WTC11 (cell line): ENCODE measurements around the gene TET1. TPM values are rescaled to one million over a fixed set of nuclear protein-coding genes. Genes with fewer than 3 reads are reported as not detected.
A peak's percentile ranks its signal among the peaks of the same experiment; 100 is the strongest.

Source experiments
- ATAC-seq: fragments of 200-7000 bp; cut with Tn5 transposase; 2 replicates; pipeline ENCODE4 v1.10.0; 2021; ENCODE audit warnings: mild to moderate bottlenecking, moderate library complexity
- CTCF ChIA-PET: fragments of 300-600 bp; sonication (Branson Sonifier 250); formaldehyde crosslinking; loops from one replicate; lab custom pipeline; 2021; ENCODE audit warnings: antibody characterized with exemption; lab: Charles Lee
- POLR2A ChIA-PET: fragments of 350-600 bp; sonication (Branson Sonifier 250); formaldehyde crosslinking; loops from one replicate; lab custom pipeline; 2021; ENCODE audit warnings: antibody characterized with exemption; lab: Charles Lee
- DNase-seq: peaks from one replicate; pipeline ENCODE4 v3.0.0; 2021; ENCODE audit warnings: low spot score
- H3K27ac Mint-ChIP-seq: 2 replicates; pipeline ENCODE4 v1.8.0; 2021; ENCODE audit warnings: mixed read lengths
- H3K27me3 Mint-ChIP-seq: 2 replicates; pipeline ENCODE4 v1.8.0; 2021; ENCODE audit warnings: low read depth, mild to moderate bottlenecking, moderate library complexity, mixed read lengths
- H3K36me3 Mint-ChIP-seq: 2 replicates; pipeline ENCODE4 v1.8.0; 2021; ENCODE audit warnings: mixed read lengths
- H3K4me1 Mint-ChIP-seq: 2 replicates; pipeline ENCODE4 v1.8.0; 2022; ENCODE audit warnings: mixed read lengths
- H3K4me3 Mint-ChIP-seq: 2 replicates; pipeline ENCODE4 v1.8.0; 2021; ENCODE audit warnings: mild to moderate bottlenecking, moderate library complexity, mixed read lengths
- H3K9me3 Mint-ChIP-seq: 2 replicates; pipeline ENCODE4 v1.8.0; 2021; ENCODE audit warnings: mixed read lengths
- ATF1 ChIP-seq: sonication (generic); formaldehyde crosslinking; IDR thresholded peaks from 2 replicates; pipeline ENCODE4 v1.8.1; 2023; ENCODE audit warnings: mild to moderate bottlenecking, moderate library complexity, missing genetic modification reagents
- CREM ChIP-seq: sonication (generic); formaldehyde crosslinking; IDR thresholded peaks from 2 replicates; pipeline ENCODE4 v1.8.1; 2022; ENCODE audit warnings: mild to moderate bottlenecking, missing genetic modification reagents, moderate library complexity
- ELF4 ChIP-seq: sonication (generic); formaldehyde crosslinking; IDR thresholded peaks from 2 replicates; pipeline ENCODE4 v1.8.1; 2022; ENCODE audit warnings: low read depth, mild to moderate bottlenecking, moderate library complexity, missing genetic modification reagents
- ERG ChIP-seq: fragments of 250-450 bp; sonication (Bioruptor Pico); IDR thresholded peaks from 2 replicates; pipeline ENCODE4 v1.8.0; 2021; ENCODE audit warnings: mild to moderate bottlenecking
- ETV6 ChIP-seq: sonication (generic); formaldehyde crosslinking; IDR thresholded peaks from 2 replicates; pipeline ENCODE4 v1.8.1; 2022; ENCODE audit warnings: mild to moderate bottlenecking, missing genetic modification reagents
- GABPB1 ChIP-seq: sonication (generic); formaldehyde crosslinking; IDR thresholded peaks from 2 replicates; pipeline ENCODE4 v1.8.1; 2023; ENCODE audit warnings: mild to moderate bottlenecking, missing genetic modification reagents
- GTF2I ChIP-seq: fragments of 250-450 bp; sonication (Bioruptor Pico); conservative IDR thresholded peaks from 2 replicates; pipeline ENCODE4 v1.4.0; 2021; ENCODE audit warnings: mild to moderate bottlenecking
- TCF7 ChIP-seq: sonication (generic); formaldehyde crosslinking; IDR thresholded peaks from 2 replicates; pipeline ENCODE4 v1.8.0; 2022; ENCODE audit warnings: mild to moderate bottlenecking, low read depth, missing genetic modification reagents, moderate library complexity
- USF1 ChIP-seq: sonication (generic); formaldehyde crosslinking; IDR thresholded peaks from 2 replicates; pipeline ENCODE4 v1.8.0; 2022; ENCODE audit warnings: mild to moderate bottlenecking, missing genetic modification reagents
- ZNF121 ChIP-seq: sonication (generic); formaldehyde crosslinking; IDR thresholded peaks from 2 replicates; pipeline ENCODE4 v1.8.0; 2023; ENCODE audit warnings: missing genetic modification reagents
- ZNF219 ChIP-seq: sonication (generic); formaldehyde crosslinking; IDR thresholded peaks from 2 replicates; pipeline ENCODE4 v1.8.0; 2023; ENCODE audit warnings: missing genetic modification reagents, mild to moderate bottlenecking, borderline replicate concordance
- ZNF317 ChIP-seq: sonication (generic); formaldehyde crosslinking; IDR thresholded peaks from 2 replicates; pipeline ENCODE4 v1.8.1; 2023; ENCODE audit warnings: low read depth, mild to moderate bottlenecking, moderate library complexity, missing genetic modification reagents, borderline replicate concordance
- ZNF416 ChIP-seq: fragments of 250-450 bp; sonication (Bioruptor Pico); IDR thresholded peaks from 2 replicates; pipeline ENCODE4 v1.9.0; 2021; ENCODE audit warnings: mild to moderate bottlenecking, inconsistent platforms
- ZNF425 ChIP-seq: fragments of 250-450 bp; sonication (Bioruptor Pico); conservative IDR thresholded peaks from 2 replicates; pipeline ENCODE4 v1.9.0; 2021; ENCODE audit warnings: mild to moderate bottlenecking
- ZNF671 ChIP-seq: fragments of 250-450 bp; sonication (Bioruptor Pico); IDR thresholded peaks from 2 replicates; pipeline ENCODE4 v1.8.0; 2021; ENCODE audit warnings: mild to moderate bottlenecking
- total RNA-seq: library from RNA; stranded (reverse); gene quantifications from 3 replicates; pipeline ENCODE4 v1.2.3, GENCODE V29; 2021
- TF ChIP-seq, protein P1 (sequence below): sonication (generic); formaldehyde crosslinking; IDR thresholded peaks from 2 replicates; pipeline ENCODE4 v1.8.1; 2023; ENCODE audit warnings: mild to moderate bottlenecking, missing genetic modification reagents, moderate library complexity
- TF ChIP-seq, protein P2 (sequence below): sonication (generic); formaldehyde crosslinking; IDR thresholded peaks from 2 replicates; pipeline ENCODE4 v1.8.0; 2023; ENCODE audit warnings: missing genetic modification reagents
- TF ChIP-seq, protein P3 (sequence below): sonication (generic); formaldehyde crosslinking; conservative IDR thresholded peaks from 2 replicates; pipeline ENCODE4 v1.8.1; 2023; ENCODE audit warnings: mild to moderate bottlenecking, low read depth, missing genetic modification reagents, moderate library complexity
- TF ChIP-seq, protein P4 (sequence below): sonication (generic); formaldehyde crosslinking; IDR thresholded peaks from 2 replicates; pipeline ENCODE4 v1.8.0; 2023; ENCODE audit warnings: missing genetic modification reagents, mild to moderate bottlenecking, borderline replicate concordance

TET1 gene
- total RNA-seq, 1 experiment from 2014 or later: 71.4 TPM

GRCh38 chr10:68717435-68717834, 157.3 kb downstream of the TET1 start:
- Mint-ChIP-seq H3K4me3 (no peak overlapping the region), H3K36me3 (peaks cover 5% of the 10 kb centered on the region), H3K4me1 (peaks cover 5% of the 10 kb centered on the region), H3K9me3 (no peaks in the 10 kb centered on the region), H3K27me3 (no peaks in the 10 kb centered on the region; the same call in 1 of the 2 replicates), H3K27ac (no peak overlapping the region)
- DNase-seq (no peak), ATAC-seq (no peak)
- peak; percentile 78 for TF ChIP-seq ZNF121 (CRISPR knock-in tag)
- TF ChIP-seq, protein P1, sequence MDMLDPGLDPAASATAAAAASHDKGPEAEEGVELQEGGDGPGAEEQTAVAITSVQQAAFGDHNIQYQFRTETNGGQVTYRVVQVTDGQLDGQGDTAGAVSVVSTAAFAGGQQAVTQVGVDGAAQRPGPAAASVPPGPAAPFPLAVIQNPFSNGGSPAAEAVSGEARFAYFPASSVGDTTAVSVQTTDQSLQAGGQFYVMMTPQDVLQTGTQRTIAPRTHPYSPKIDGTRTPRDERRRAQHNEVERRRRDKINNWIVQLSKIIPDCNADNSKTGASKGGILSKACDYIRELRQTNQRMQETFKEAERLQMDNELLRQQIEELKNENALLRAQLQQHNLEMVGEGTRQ: no peak
- ChIA-PET POLR2A (no interaction called here), CTCF (interaction anchor here (1.1 kb wide), 1 partner anchor 167 kb away, joined by 4 read pairs; no protein-coding TSS in a partner anchor)

- POLR2A ChIA-PET: interaction anchor here (0.5 to 1.5 kb wide), 6 partner anchors 161 to 278 kb away, joined by 3 to 5 read pairs (median 4); partner anchors contain the start of gene TET1
- Mint-ChIP-seq H3K4me3 (peak within 1 kb of the TSS; percentile 92), H3K36me3 (peaks cover 28% of the 10 kb centered on the region), H3K27me3 (no peaks in the 10 kb centered on the region; the same call in 1 of the 2 replicates), H3K27ac (peak within 1 kb of the TSS; percentile 98), H3K9me3 (no peaks in the 10 kb centered on the region), H3K4me1 (peaks cover 9% of the 10 kb centered on the region)
- CTCF ChIA-PET: interaction anchor here (0.6 to 1.2 kb wide), 2 partner anchors 117 to 170 kb away, joined by 3 to 4 read pairs; no protein-coding TSS in a partner anchor
- ATAC-seq (peak; percentile 98), DNase-seq (peak; percentile 97)
- TF ChIP-seq TCF7 (0 out of 2 replicates have a peak, but pooled peaks have one; percentile 28), ZNF671 (CRISPR knock-in tag) (no peak), ELF4 (CRISPR knock-in tag) (no peak), GABPB1 (CRISPR knock-in tag) (peak; percentile 4; the same call in 1 of the 2 replicates), ZNF416 (CRISPR knock-in tag) (peak; percentile 54; the same call in 1 of the 2 replicates), ZNF219 (peak; percentile 78; the same call in 1 of the 2 replicates), USF1 (peak; percentile 89), GTF2I (no peak), ERG (CRISPR knock-in tag) (0 out of 2 replicates have a peak, but pooled peaks have one; percentile 73), ZNF425 (no peak), ZNF317 (peak; percentile 55; the same call in 1 of the 2 replicates), ETV6 (peak; percentile 18; the same call in 1 of the 2 replicates), CREM (CRISPR knock-in tag) (0 out of 2 replicates have a peak, but pooled peaks have one; percentile 9), ATF1 (CRISPR knock-in tag) (peak; percentile 54; the same call in 1 of the 2 replicates)
- TF ChIP-seq, protein P2, sequence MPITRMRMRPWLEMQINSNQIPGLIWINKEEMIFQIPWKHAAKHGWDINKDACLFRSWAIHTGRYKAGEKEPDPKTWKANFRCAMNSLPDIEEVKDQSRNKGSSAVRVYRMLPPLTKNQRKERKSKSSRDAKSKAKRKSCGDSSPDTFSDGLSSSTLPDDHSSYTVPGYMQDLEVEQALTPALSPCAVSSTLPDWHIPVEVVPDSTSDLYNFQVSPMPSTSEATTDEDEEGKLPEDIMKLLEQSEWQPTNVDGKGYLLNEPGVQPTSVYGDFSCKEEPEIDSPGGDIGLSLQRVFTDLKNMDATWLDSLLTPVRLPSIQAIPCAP (CRISPR knock-in tag): peak; percentile 59; the same call in 1 of the 2 replicates
- TF ChIP-seq, protein P3, sequence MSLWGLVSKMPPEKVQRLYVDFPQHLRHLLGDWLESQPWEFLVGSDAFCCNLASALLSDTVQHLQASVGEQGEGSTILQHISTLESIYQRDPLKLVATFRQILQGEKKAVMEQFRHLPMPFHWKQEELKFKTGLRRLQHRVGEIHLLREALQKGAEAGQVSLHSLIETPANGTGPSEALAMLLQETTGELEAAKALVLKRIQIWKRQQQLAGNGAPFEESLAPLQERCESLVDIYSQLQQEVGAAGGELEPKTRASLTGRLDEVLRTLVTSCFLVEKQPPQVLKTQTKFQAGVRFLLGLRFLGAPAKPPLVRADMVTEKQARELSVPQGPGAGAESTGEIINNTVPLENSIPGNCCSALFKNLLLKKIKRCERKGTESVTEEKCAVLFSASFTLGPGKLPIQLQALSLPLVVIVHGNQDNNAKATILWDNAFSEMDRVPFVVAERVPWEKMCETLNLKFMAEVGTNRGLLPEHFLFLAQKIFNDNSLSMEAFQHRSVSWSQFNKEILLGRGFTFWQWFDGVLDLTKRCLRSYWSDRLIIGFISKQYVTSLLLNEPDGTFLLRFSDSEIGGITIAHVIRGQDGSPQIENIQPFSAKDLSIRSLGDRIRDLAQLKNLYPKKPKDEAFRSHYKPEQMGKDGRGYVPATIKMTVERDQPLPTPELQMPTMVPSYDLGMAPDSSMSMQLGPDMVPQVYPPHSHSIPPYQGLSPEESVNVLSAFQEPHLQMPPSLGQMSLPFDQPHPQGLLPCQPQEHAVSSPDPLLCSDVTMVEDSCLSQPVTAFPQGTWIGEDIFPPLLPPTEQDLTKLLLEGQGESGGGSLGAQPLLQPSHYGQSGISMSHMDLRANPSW (CRISPR knock-in tag): no peak
- TF ChIP-seq, protein P4, sequence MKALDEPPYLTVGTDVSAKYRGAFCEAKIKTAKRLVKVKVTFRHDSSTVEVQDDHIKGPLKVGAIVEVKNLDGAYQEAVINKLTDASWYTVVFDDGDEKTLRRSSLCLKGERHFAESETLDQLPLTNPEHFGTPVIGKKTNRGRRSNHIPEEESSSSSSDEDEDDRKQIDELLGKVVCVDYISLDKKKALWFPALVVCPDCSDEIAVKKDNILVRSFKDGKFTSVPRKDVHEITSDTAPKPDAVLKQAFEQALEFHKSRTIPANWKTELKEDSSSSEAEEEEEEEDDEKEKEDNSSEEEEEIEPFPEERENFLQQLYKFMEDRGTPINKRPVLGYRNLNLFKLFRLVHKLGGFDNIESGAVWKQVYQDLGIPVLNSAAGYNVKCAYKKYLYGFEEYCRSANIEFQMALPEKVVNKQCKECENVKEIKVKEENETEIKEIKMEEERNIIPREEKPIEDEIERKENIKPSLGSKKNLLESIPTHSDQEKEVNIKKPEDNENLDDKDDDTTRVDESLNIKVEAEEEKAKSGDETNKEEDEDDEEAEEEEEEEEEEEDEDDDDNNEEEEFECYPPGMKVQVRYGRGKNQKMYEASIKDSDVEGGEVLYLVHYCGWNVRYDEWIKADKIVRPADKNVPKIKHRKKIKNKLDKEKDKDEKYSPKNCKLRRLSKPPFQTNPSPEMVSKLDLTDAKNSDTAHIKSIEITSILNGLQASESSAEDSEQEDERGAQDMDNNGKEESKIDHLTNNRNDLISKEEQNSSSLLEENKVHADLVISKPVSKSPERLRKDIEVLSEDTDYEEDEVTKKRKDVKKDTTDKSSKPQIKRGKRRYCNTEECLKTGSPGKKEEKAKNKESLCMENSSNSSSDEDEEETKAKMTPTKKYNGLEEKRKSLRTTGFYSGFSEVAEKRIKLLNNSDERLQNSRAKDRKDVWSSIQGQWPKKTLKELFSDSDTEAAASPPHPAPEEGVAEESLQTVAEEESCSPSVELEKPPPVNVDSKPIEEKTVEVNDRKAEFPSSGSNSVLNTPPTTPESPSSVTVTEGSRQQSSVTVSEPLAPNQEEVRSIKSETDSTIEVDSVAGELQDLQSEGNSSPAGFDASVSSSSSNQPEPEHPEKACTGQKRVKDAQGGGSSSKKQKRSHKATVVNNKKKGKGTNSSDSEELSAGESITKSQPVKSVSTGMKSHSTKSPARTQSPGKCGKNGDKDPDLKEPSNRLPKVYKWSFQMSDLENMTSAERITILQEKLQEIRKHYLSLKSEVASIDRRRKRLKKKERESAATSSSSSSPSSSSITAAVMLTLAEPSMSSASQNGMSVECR (CRISPR knock-in tag): 0 out of 2 replicates have a peak, but pooled peaks have one; percentile 40
These were observed 160.9 kb downstream of the TET1 start, which contains the start of gene CCAR1 for GRCh38 chr10:68720793-68721672. CCAR1 (plus strand) TSS chr10:68721239; CDS start chr10:68722505, 1,266 bp downstream.
